KOPT-K1 (cell line): ENCODE measurements around the gene TMEM132D.

Experiments used
- H3K27ac ChIP-seq: fragments of 200-600 bp; sonication (generic); 2 replicates; pipeline ENCODE4 v1.5.1; 2016; ENCODE audit warnings: antibody characterized with exemption, mild to moderate bottlenecking, low read depth, low read length; ENCODE audit not compliant: poor library complexity, severe bottlenecking
- H3K36me3 ChIP-seq: fragments of 200-600 bp; sonication (generic); 2 replicates; pipeline ENCODE4 v1.5.1; 2017; ENCODE audit warnings: antibody characterized with exemption, mild to moderate bottlenecking, low read length, moderate library complexity; ENCODE audit not compliant: insufficient read depth
- H3K9me3 ChIP-seq: fragments of 200-600 bp; sonication (generic); 2 replicates; pipeline ENCODE4 v1.5.1; 2017; ENCODE audit warnings: antibody characterized with exemption, low read length, mild to moderate bottlenecking; ENCODE audit not compliant: insufficient read depth, poor library complexity, severe bottlenecking

The TMEM132D gene

DNA sequence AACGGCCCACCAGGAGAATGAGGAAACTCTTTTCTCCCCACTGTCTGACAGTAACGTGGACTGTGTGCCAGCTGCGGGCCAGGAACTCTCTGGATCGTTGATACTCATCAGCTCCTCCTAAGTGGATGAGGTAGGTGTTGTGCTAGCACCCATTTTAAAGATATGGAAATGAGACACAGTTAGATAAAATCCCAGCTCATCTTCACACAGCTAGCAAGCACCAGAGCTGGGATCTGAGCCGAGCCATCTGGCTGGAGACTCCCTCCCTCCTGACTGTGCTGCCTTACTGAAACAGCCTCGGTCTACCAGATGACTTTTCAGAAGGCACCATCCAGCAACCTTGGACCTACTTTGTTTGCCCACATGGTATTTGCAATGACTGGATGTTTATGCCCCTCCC lies 49.2 kb downstream of the TMEM132D start:
- Histone ChIP-seq H3K9me3 (no peaks in the 10 kb centered on the region), H3K36me3 (no peaks in the 10 kb centered on the region), H3K27ac (no peak overlapping the region)

GRCh38 chr12:129851296-129851695 lies 52.5 kb downstream of the TMEM132D start:
- Histone ChIP-seq H3K36me3 (no peaks in the 10 kb centered on the region), H3K9me3 (no peaks in the 10 kb centered on the region), H3K27ac (no peak overlapping the region)

DNA sequence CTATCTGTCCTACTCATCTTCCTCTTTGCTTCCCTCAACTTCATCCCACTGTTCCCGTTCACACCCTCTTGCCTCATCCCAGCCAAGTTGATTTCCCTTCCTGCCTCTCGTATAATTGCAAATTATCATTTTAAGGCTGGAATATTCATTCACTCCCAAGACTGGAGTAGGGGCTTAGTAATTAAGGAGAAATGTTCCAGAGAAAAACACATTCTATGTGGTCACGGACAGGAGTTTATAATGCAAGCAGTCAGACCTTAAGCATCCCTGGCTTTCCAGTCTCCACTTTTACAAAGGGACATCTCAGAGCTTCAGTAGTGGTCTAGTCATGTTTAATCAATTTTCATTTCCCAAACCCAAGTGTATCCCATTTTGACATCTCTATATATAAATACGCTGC lies 54.9 kb downstream of the TMEM132D start:
- Histone ChIP-seq H3K9me3 (no peaks in the 10 kb centered on the region), H3K27ac (no peak overlapping the region), H3K36me3 (no peaks in the 10 kb centered on the region)

DNA sequence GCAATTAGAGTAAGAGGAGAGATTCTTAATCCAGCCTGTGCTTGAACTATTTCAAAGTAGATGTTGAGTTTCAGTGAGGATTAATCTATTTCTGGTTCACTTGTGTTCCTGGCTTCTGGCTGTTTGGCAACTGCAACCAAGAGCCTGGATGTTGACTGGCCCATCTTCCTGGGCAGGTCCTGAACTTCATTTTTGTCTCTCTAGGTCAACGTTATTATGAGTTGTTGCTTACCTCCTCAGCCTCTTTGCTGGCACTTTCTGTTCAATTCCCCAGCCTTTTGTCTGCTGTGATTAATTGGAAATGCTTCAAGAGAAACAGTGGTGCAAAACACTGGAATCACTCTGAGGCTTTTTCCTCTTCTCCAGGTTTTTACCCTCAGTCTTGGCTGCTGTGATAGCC lies 56.8 kb downstream of the TMEM132D start:
- H3K27ac ChIP-seq = no peak overlapping the region
- H3K36me3 ChIP-seq = no peaks in the 10 kb centered on the region
- no peaks in the 10 kb centered on the region for H3K9me3 ChIP-seq

- Histone ChIP-seq H3K27ac (no peak overlapping the region), H3K9me3 (no peaks in the 10 kb centered on the region), H3K36me3 (no peaks in the 10 kb centered on the region)
Measured at GRCh38 chr12:129844662-129845220, 59.1 kb downstream of the TMEM132D start.

- no peak overlapping the region for H3K27ac ChIP-seq
- H3K9me3 ChIP-seq = no peaks in the 10 kb centered on the region
- H3K36me3 ChIP-seq = no peaks in the 10 kb centered on the region
Measured at GRCh38 chr12:129841251-129841650, 62.6 kb downstream of the TMEM132D start.

DNA sequence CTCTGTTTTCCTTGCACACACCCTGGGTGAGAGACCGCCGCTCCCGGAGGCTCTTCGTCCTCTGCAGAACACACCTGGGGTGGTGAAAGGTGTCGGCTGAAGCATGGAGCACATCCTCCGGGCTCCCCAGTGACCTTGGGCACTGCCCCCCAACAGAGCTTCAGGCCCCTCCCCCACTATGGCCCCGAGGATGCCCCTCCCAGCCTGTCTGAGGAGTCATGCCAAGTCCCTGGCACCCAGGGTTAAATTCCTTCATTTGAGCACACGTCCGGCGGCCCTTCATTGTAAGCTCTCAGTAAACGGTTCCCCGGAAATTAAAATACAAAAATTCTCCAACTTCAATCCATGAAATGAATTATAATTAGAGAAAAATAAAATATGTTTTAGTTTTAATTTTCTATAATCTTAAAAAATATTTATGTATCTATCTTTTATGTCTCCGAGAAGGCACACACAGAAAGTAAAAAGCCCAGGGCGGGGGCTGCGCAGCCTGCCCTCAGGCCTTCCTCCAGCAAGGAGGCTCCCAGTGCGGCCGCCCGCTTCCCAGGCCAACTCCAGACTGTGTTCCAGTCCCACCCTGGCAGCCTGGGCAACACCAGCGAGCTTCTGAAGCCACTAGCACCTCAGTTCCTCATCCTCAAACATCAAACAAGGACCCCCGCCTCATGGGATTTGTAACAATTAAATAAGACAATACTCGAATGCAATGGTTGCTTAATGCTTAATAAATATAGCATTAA lies 63.5 kb downstream of the TMEM132D start:
- no peak overlapping the region for H3K27ac ChIP-seq
- H3K36me3 ChIP-seq = no peaks in the 10 kb centered on the region
- no peaks in the 10 kb centered on the region for H3K9me3 ChIP-seq

DNA sequence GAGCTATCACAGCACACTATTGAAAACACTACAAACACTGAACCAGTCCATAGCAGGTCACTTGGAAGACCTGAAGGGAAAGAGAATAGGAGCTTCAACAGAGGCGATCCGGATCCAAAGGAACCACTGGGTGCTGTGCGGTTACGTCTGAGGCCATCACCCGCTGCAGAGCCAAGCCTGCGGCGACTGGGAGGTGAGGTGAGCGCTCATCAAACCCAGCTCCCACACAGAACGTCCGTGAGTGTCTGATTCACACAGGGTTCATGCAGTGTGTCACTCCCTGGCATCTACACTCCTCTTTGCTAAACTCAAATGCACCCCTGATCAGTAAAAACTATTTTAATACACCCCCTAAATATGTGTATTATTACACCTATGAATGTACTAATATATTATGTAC lies 64.1 kb downstream of the TMEM132D start:
- Histone ChIP-seq H3K9me3 (no peaks in the 10 kb centered on the region), H3K36me3 (no peaks in the 10 kb centered on the region), H3K27ac (no peak overlapping the region)

GRCh38 chr12:129831294-129831693 lies 72.5 kb downstream of the TMEM132D start:
- no peak overlapping the region for H3K27ac ChIP-seq
- peaks cover 4% of the 10 kb centered on the region for H3K9me3 ChIP-seq
- H3K36me3 ChIP-seq = no peaks in the 10 kb centered on the region

DNA sequence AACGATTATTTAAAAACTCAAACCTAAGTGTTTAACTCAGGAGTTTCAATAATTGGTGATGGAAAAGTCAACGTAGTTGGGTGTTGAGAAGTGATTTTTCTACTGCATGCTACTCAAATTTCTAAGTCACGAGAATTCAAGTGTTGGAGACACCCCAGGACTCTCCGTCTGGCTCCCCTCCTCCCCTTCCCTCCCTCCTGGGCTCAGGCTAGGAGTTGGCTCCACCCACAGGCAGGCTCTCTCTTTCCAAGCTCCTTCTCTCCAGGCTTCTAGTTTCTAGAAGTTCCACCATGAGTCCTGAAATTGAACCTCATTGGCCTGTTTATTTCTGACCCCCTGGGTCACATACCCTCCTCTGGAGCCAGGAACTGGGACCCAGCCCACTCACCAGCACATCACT lies 73.0 kb downstream of the TMEM132D start:
- peaks cover 4% of the 10 kb centered on the region for H3K9me3 ChIP-seq
- H3K27ac ChIP-seq = no peak overlapping the region
- no peaks in the 10 kb centered on the region for H3K36me3 ChIP-seq

- H3K36me3 ChIP-seq = no peaks in the 10 kb centered on the region
- no peak overlapping the region for H3K27ac ChIP-seq
- H3K9me3 ChIP-seq = peaks cover 15% of the 10 kb centered on the region
Measured at GRCh38 chr12:129827866-129828384, 75.9 kb downstream of the TMEM132D start.

DNA sequence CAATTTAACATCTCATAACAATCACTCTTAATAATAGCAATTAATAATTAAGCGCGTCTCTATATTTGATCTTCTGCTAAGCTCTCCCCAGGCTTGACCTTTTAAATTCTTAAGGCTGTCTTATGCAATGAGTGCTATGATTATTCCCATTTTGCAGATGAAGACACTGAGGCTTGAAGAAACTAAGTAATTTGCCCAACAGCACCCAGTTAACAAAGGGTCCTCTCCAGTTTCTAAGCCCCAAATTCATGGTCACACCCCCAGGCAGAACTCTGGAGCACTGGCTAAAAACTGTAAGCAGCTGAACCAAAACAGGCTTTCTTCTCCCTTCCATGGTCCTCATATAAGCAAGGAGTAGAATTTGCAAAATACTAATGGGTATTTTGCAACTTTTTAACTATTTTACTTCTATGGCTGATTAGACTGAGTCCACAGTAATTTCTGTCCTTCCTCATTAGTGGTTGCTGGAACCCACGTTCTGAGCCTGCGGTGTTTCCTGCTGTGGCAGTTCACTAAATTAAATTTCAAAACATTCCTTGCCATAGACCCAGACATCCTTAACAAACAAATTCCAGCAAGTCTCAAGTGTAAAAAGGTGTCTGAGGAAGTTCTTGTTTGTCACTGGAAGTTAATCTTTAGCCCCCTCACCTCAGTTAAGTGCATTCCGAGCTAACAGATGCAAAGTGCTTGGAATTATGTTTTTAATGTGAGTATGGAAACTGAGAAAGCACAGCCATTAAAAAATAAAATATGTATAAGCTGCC lies 76.5 kb downstream of the TMEM132D start:
- H3K9me3 ChIP-seq = peaks cover 16% of the 10 kb centered on the region
- no peak overlapping the region for H3K27ac ChIP-seq
- no peaks in the 10 kb centered on the region for H3K36me3 ChIP-seq

GRCh38 chr12:129826273-129826672 lies 77.6 kb downstream of the TMEM132D start:
- no peak overlapping the region for H3K27ac ChIP-seq
- H3K9me3 ChIP-seq = peaks cover 16% of the 10 kb centered on the region
- no peaks in the 10 kb centered on the region for H3K36me3 ChIP-seq

GRCh38 chr12:129825316-129825715 lies 78.5 kb downstream of the TMEM132D start:
- Histone ChIP-seq H3K9me3 (peaks cover 16% of the 10 kb centered on the region), H3K36me3 (no peaks in the 10 kb centered on the region), H3K27ac (no peak overlapping the region)

GRCh38 chr12:129821964-129822363 lies 81.9 kb downstream of the TMEM132D start:
- H3K27ac ChIP-seq = no peak overlapping the region
- H3K36me3 ChIP-seq = no peaks in the 10 kb centered on the region

More at GRCh38 chr12:129821964-129822363, 81.9 kb downstream of the TMEM132D start:
- peaks cover 12% of the 10 kb centered on the region for H3K9me3 ChIP-seq
